CD4-positive, alpha-beta T cell treated with Interleukin-17A for 1 hour (primary cell): Measurements from ENCODE around the gene SERPINB6.
"Not testable (repeated sequence)": the region's sequence is repeated elsewhere in the genome, so short reads cannot be mapped to it uniquely, and the experiment has no call there.

Experiments
- DNase-seq: peaks from one replicate; pipeline ENCODE4 v3.0.0-alpha.2; 2020

SERPINB6 gene

DNA sequence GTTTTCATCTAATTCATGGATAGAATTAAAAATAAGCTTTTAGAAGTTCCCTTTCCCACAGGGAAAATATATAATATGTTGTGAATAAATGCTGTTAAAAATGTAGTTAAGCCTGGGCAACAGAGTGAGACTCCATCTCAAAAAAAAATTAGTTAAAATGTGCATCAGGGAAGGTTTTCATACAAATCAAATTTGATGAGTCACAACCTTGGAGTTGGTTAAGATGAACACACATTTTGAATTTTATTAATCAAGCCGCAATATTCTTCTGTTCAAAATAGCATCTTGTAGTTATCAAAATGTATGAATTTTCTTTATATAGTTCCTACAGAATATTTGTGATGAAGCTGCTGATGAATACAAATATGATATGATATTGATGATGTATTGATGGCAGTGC lies 37.3 kb downstream of the SERPINB6 start:
- no peak for DNase-seq

DNA sequence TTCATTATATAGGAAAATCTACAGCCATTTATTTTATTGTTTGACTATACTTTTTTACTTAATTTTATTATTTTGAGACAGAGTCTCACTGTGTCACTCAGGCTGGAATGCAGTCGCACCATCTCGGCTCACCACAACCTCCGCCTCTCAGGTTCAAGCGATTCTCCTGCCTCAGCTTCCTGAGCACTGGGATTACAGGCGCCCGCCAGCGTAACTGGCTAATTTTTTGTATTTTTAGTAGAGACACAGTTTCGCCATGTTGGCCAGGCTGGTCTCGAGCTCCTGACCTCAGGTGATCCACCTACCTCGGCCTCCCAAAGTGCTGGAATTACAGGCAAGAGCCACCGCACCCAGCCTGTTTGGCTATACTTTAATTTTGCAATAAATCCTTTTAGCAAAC lies 38.5 kb downstream of the SERPINB6 start:
- DNase-seq: not testable (repeated sequence)

DNA sequence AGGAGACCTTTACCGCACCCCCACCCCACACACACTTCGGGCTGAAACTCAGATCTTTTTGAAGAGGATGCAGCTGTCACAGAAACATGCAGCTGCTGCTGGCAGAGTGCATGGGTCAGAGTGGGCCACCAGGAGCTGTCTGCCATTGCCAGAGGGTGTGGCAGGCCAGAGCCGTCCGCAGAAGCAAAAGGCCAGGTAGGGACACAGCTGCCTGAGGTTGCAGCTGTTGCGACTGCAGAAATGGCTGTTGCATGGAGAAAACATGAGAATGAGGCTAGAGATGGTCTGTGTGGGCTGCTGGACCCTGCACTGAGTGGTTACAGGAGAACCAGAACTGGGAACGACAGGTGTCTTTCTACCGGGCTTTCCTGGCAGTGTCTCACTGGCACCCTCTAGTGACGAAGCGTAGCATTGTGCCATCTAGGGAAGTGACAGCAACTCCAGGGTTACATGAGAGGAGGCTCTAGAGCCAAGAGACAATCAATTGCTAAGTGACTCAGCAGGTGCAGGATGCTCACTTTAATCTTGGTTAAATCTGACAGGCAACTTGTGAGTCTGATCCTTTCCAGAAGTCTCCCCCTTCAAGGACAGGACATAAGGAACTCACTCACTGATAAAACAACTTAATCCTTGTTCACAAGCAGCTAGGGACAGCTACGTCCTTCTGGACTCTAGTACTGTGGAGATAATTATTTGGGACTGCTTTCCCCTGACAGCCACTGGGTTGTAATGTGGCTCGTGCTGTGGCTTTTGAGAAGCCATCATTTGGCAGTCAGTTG lies 39.2 kb downstream of the SERPINB6 start:
- peak; percentile 91 for DNase-seq

DNA sequence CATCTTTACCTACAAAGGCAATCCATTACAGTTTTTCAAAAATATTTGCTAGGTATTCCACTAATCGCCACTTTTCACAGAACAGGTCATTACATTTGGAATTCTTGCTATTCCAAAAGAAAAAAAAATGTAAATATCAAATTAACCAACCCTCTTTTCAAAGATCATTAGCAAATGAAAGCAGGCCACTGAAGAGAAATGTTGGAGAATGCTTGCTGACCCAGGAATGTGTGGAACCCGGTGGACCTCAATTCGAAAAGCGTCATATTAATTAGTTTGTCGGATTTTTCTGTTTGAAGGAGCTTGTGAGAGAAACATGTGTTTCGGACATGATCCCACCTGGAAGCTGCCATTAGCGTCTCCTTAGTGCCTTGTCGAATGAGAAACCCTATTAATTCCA lies 40.3 kb downstream of the SERPINB6 start:
- DNase-seq: no peak

DNA sequence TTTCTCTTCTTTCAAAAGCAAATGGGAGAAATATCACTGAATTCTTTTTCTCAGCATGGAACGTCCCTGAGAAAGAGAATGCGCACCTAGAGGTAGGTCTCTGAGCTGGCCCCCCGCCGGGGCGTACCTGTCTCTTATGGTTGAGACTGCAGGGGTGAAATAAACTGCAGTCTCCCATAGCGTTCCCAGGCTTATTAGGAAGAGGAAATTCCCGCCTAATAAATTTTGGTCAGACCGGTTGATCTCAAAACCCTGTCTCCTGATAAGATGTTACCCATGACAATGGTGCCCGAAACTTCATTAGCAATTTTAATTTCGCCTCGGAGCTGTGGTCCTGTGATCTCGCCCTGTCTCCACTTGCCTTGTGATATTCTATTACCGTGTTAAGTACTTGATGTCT lies 43.4 kb downstream of the SERPINB6 start:
- not testable (repeated sequence) for DNase-seq

DNA sequence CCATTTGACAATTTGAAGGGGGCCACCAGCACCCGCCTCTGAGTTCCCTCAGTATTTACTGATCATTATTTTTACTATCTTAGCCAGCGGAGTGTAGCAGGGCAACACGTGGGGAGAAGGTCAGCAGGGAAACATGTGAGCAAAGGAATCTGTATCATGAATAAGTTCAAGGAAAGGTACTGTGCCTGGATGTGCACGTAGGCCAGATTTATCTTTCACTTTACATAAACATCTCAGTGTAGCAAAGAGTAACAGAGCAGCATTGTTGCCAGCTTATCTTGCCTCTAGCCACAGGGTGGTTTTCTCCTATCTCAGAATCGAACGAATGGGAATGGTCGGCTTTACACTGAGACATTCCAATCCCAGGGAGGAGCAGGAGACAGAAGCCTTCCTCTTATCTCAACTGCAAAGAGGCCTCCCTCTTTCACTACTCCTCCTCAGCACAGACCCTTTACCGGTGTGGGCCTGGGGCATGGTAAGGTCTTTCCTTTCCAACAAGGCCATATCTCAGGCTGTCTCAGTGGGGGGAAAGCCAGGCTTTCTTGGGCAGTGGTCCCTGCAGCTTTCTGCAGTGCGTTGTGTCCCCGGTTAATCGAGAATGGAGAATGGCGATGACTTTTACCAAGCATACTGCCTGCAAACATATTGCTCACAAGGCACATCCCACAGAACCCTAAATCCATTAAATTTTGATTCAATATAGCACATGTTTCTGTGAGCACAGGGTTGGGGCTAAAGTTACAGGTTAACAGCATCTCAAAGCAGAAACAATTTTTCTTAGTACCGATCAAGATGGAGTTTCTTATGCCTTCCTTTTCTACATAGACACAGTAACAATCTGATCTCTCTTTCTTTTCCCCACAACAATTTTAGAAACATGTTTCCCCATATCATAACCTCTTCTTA lies 45.3 kb downstream of the SERPINB6 start:
- not testable (repeated sequence) for DNase-seq

DNA sequence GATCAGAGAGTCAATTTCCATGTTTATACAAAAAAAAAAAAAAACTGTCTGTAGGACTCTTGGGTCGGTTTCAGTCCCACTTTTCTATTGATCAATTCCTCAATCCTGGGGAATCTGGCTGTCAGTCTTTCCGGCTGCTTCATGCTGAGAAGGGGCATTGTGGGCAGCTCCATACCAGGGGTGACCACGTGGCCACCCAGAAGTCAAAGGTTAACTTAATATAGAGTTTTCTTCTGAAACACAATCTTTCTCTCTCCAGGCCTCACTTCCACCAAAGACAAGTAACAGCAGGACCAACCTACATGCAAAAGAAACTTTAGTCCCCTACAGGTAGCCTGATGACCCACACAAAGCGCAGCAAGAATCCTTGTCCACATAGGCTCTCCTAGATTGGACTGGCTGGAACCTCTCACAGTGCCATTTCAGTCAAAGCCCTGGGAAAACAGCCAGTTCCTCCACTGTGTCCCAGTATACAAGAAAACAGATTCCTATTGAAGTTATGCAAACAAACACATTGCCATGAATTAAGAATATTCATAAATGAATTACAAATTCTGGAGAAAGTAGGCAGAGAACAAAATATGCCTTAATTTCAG lies 49.7 kb downstream of the SERPINB6 start:
- no peak for DNase-seq

DNA sequence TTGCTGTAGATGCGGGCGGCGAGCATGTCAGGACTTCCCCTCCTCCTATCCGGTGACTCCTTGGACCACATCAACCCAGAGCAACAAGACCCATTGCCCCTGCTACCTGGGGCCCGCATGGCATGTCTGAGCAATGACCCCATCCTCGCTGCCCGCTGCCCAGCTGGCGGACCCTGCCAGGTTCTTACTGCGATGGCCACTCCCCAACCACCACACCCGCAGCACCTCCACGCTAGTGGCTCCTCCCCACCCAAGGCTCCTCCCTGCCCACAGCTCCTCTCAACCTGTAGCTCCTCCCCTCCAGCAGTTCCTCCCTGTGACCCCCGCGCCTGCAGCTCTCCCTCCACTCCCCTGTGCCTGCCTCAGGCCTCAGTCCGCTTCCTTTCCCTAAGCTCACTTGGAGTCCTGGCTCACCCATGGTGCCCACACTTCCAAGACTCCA lies 50.7 kb downstream of the SERPINB6 start:
- DNase-seq: no peak

DNA sequence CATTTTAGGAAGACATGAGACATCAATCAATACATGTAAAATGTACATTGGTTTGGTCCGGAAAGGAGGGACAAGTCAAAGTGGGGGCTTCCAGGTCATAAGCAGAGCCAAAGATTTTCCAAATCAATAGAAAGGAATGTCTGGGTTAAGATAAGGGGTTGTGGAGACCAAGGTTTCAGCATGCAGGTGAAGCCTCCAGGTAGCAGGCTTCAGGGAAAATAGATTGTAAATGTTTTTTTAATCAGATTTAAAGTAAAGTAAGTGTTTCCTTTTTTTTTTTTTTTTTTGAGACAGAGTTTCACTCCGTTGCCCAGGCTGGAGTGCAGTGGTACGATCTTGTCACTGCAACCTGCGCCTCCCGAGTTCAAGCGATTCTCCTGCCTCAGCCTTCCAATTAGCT lies 51.5 kb downstream of the SERPINB6 start:
- DNase-seq: no peak

DNA sequence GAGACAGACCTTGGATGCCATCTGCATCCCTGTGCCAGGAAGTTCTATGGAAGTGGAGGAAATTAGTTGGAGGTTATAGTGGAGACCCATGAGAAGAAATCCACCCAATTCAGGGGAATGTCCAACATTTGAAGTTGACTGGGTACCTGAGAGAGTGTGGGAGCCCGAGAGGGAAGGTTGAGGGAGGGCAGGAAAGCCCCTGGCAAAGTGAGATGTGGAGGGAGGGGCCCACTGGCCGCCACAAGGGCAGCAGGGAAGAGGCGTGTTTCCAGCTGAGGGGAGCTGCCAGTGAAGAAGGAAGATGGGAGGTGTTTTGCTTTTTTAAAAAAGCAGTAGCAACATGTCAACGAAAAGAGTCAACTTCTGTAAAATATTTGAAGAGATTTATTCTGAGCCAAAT lies 52.0 kb downstream of the SERPINB6 start:
- DNase-seq: no peak

DNA sequence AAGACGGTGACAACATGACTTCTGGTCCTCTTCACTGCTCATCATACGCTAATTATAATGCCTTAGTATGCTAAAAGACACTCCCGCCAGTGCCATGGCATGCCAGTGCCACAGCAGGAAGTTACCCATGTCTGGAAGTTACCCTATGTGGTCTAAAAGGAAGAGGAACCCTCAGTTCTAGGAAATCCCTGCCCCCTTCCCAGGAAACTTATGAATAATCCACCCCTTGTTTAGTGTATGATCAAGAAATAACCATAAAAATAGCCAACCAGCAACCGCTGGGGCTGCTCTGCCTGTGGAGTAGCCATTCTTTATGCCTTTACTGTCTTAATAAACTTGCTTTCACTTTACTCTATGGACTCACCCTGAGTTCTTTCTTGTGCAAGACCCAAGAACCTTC lies 52.4 kb downstream of the SERPINB6 start:
- DNase-seq: no peak

DNA sequence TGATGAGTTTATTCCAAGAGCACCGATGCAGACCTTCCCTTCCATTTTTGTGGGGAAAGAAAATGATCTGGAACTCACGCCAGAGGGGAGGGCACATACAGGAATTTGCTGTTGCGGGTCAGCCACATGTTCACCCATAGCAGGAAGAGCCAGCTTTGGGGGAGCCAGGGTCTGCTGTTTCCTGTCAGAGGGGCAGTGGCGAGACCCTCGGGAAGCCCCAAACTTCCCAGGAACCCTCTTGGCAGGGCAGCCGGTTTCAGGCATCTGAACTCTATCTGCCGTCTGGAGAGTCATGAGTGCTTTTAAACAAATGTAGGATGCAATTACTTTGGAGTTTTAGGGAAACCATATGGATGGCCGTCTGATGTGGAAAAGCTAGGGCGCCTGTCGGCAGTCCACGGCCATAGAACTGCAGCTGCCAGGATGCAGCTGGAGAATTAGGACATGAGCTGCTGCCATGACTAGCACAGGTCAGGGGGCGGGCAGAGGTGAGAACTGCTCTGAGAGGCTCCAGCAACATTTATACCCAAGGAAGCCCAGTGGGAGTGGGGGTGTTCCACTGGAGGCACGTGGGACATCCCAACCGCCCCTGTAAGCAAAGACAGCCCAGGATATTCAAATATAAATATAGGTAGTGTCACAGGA lies 53.4 kb downstream of the SERPINB6 start:
- no peak for DNase-seq

DNA sequence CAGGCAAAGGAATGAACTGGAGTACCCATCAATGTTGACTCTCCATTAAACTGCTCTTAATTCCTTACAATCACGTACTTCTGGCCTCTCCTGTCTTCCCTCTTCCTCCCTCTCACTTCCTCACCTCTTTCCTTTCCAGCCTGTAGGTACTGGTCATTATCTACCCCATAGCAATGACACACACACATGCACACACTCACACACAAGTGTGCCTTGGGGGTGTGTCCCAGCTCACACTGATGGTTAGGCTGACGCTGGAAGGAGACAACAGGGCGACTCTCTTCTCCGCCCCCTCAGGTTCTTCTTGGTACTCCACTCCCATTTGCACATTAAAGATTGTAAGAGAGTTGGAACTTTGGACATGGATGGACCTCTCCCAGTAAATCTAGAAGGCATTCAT lies 54.3 kb downstream of the SERPINB6 start:
- no peak for DNase-seq

DNA sequence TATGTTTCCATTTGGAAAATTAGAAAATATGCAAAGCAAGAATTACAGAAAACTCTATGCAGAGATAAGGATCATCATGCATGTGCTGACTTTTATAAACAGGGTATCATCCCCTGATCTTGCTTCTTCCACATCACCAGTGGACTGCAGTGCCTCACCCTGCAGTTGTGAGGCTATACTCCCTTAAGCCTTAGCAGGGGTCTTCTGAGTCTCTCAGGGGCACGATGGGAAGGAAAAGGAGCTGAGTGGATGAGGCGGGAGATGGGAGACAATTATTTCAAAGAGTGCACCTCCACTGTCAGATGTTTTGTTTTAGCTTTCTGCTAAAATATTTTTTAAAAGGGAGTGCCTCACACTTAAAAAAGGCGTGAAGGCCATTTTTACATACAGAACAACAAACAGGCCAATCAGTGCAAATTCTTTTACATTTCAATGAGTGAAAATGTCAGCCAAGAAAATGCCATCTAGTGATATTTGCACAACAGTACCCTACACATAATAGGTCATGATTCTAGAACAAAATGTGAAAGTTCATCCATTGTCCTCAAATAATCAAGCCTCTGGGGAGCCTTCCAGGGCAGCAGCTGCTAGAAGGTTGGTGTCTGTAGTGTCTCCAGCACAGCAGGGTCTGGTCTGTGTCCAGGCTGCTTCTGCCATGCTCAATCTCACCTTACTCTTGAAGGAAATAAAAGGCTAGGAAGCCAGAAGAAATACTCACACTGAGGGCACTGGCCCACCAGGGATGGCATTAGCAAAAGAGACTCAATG lies 55.0 kb downstream of the SERPINB6 start:
- DNase-seq: no peak

DNA sequence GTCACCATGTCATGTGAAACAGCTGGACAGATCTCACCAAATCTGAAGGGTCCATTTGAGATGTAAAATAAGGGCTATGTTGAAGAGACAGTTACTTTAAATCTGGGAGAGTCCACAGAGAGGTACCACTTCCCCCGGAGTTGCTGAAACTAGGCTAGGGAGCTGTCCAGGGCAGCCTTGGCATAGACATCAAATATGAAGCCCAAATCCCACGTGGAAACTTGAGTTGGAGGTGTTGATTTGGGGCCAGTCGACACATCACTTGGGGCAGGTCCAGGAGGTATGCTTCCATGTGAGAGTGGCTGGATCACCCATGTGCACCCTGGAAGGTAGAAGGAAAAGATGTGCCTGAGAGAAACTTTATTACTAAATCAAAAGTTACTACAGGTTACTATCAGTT lies 56.2 kb downstream of the SERPINB6 start:
- no peak for DNase-seq

DNA sequence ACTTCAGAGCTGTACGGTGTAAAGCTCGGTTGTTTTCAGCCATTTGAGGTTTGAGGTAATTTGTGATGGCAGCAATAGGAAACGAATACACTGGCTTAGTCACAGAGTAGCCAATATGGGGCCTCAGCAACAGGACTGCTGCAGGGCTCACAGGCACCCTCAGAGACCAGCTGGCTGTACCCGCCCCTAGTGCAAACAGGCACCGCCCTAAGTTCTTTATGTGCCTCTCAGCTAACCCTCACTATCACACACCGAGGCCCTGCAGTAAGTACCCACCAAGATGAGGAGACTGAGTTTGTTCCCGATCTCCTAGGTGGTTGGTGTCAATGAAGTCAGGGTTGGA lies 57.1 kb downstream of the SERPINB6 start:
- DNase-seq: no peak

DNA sequence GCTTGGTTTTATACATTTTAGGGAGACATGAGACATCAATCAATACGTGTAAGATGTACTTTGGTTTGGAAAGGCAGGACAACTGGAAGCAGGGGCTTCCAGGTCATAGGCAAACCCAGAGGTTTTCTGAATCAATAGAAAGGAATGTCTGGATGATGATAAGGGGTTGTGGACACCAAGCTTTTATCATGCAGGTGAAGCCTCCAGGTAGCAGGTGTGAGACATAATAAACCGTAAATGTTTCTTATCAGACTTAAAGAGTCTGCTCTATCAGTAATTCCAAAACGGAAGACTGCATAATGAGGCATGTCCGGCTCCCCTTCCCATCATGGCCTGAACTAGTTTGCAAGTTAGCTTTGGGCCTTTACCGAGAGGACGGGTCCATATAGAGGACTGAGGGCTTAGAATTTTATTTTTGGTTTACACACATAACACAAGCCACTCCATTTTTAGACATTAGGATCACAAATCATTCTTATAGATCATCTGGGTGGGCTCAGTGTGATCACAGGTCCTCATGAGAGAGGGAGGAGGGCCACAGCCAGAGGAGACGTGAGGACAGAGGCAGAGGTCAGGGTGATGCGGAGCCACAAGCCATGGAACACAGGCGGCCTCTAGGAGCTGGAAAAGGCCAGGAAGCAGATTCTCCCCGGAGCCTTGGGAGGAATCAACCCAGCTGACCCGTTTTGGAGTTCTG lies 57.6 kb downstream of the SERPINB6 start:
- DNase-seq: no peak

DNA sequence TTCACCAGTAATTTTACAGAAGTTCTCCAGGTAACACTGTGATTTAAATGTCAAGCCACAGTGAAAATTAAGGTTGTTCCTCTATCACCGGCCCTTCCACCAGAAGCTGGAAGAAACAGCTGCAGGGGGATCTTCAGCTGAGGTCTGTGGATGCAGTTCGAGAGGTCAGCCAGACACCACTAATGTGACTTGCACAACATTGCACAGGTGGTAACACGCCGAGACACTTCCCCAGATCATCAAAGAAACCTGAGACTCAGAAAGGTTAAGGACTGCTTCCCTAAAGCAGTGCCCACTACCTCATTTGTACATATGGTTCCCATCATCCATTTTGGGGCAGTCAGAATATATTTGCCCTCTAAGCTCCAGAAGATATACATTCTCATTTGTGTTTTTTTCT lies 60.2 kb downstream of the SERPINB6 start:
- DNase-seq: no peak

DNA sequence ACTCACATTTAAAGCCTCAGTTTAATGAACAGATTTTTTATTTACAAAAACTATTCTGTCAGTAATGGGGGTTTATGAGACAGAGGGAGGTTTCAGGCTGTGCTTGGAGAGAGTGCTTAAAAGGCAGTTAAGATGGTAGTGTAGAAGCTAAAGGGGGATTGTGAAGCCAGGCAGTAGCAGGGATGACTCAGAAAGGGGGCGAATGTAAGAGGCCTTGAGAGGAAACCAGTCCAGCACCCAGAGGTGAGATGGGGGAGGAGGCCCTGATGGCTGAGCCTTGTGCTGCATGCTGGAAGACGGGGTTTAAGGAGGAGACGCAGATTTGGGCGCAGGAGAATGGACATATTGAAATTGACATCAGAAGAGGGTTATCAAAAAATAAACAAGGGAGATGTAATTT lies 61.6 kb downstream of the SERPINB6 start:
- DNase-seq: no peak

DNA sequence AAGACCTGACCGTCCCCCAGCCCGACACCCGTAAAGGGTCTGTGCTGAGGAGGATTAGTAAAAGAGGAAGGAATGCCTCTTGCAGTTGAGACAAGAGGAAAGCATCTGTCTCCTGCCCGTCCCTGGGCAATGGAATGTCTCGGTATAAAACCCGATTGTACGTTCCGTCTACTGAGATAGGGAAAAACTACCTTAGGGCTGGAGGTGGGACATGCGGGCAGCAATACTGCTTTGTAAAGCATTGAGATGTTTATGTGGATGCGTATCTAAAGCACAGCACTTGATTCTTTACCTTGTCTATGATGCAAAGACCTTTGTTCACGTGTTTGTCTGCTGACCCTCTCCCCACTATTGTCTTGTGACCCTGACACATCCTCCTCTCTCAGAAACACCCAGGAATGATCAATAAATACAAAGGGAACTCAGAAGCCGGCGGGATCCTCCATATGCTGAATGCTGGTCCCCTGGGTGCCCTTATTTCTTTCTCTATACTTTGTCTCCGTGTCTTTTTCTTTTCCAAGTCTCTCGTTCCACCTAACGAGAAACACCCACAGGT lies 62.2 kb downstream of the SERPINB6 start:
- DNase-seq: not testable (repeated sequence)

DNA sequence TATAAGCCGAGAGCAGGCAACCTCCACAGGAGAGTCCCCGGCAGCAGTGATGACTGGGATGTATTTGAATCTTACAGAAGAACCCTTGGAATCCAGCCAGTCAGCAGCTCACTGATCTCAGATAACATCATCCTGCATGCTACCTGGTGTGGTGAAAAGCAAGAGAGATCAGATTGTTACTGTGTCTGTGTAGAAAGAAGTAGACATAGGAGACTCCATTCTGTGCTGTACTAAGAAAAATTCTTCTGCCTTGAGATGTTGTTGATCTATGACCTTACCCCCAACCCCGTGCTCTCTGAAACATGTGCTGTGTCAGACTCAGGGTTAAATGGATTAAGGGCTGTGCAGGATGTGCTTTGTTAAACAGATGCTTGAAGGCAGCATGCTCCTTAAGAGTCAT lies 62.9 kb downstream of the SERPINB6 start:
- DNase-seq: not testable (repeated sequence)
